OCI-LY7 (cell line): ENCODE results near the gene COMP. TPM values are rescaled to one million over a fixed set of nuclear protein-coding genes. Genes with fewer than 3 reads are reported as not detected.

Experiments
- BruUV-seq: library from RNA; stranded (reverse); fragments of 400-500 nt; replicated peaks from 2 replicates; lab custom pipeline; 2021; lab: Mats Ljungman, UMichigan
- CTCF ChIA-PET: fragments of 300-600 bp; sonication (Branson Sonifier 250); formaldehyde crosslinking; loops from one replicate; lab custom pipeline; 2022; ENCODE audit warnings: antibody characterized with exemption; ENCODE audit not compliant: unreplicated experiment; lab: Charles Lee
- POLR2A ChIA-PET: fragments of 300-600 bp; sonication (Branson Sonifier 250); formaldehyde crosslinking; loops from one replicate; lab custom pipeline; 2022; ENCODE audit warnings: antibody characterized with exemption; lab: Charles Lee
- DNase-seq: peaks from one replicate; pipeline ENCODE4 v3.0.0-alpha.2; 2015; ENCODE audit warnings: low spot score
- H2AFZ ChIP-seq: fragments of 200-600 bp; sonication (generic), shearing (Covaris generic); 2 replicates; pipeline ENCODE4 v1.6.1; 2014; ENCODE audit warnings: mild to moderate bottlenecking, antibody characterized with exemption, low read length, moderate library complexity
- H3K27ac ChIP-seq: fragments of 200-600 bp; sonication (generic); 2 replicates; pipeline ENCODE4 v1.5.1; 2014; ENCODE audit warnings: mixed run types, low read depth, mild to moderate bottlenecking, moderate library complexity, low read length, inconsistent platforms; ENCODE audit not compliant: poor library complexity, severe bottlenecking
- H3K36me3 ChIP-seq: fragments of 200-600 bp; sonication (generic); 2 replicates; pipeline ENCODE4 v1.6.1; 2014; ENCODE audit warnings: mild to moderate bottlenecking, antibody characterized with exemption, low read length, moderate library complexity, mixed read lengths; ENCODE audit not compliant: insufficient read depth
- H3K4me1 ChIP-seq: fragments of 200-600 bp; sonication (generic); 2 replicates; pipeline ENCODE4 v1.5.1; 2014; ENCODE audit warnings: mild to moderate bottlenecking, low read length; ENCODE audit not compliant: insufficient read depth, poor library complexity, severe bottlenecking
- H3K4me2 ChIP-seq: fragments of 200-600 bp; sonication (generic); 2 replicates; pipeline ENCODE4 v1.6.1; 2014; ENCODE audit warnings: mild to moderate bottlenecking, low read length
- H3K4me3 ChIP-seq: fragments of 200-600 bp; sonication (generic); 2 replicates; pipeline ENCODE4 v1.5.1; 2014; ENCODE audit warnings: mild to moderate bottlenecking, low read depth, low read length; ENCODE audit not compliant: poor library complexity, severe bottlenecking
- H3K79me2 ChIP-seq: fragments of 200-600 bp; sonication (generic); 2 replicates; pipeline ENCODE4 v1.6.1; 2016; ENCODE audit warnings: low read depth, mild to moderate bottlenecking, low read length, moderate library complexity, mixed read lengths; ENCODE audit not compliant: insufficient read depth
- H3K9me2 ChIP-seq: fragments of 200-600 bp; sonication (generic); 2 replicates; pipeline ENCODE4 v1.6.1; 2016; ENCODE audit warnings: mild to moderate bottlenecking, low read length, mixed read lengths; ENCODE audit not compliant: insufficient read depth
- H3K9me3 ChIP-seq: fragments of 200-600 bp; sonication (generic); 2 replicates; pipeline ENCODE4 v1.6.1; 2014; ENCODE audit warnings: mild to moderate bottlenecking, mixed run types, low read length, mixed read lengths
- H4K20me1 ChIP-seq: fragments of 200-600 bp; sonication (generic); 2 replicates; pipeline ENCODE4 v1.6.1; 2014; ENCODE audit warnings: mild to moderate bottlenecking, antibody characterized with exemption, low read length, moderate library complexity, mixed read lengths; ENCODE audit not compliant: insufficient read depth
- EZH2phosphoT487 ChIP-seq: fragments of 200-600 bp; sonication (generic); IDR thresholded peaks from 2 replicates; pipeline ENCODE4 v1.6.1; 2018; ENCODE audit warnings: low read depth, borderline replicate concordance, mild to moderate bottlenecking, mixed run types, antibody characterized with exemption, low read length, moderate library complexity, mixed read lengths
- intact Hi-C: fragments of 100-400 bp; cut with micrococcal nuclease; formaldehyde crosslinking; loops from one replicate; pipeline ENCODE4 v1.10.0; 2022; ENCODE audit not compliant: unreplicated experiment
- total RNA-seq, 2 experiments: library from RNA; depleted of rRNA in 1 of 2; stranded (reverse); fragments of >200 nt in 1 of 2; shearing (Covaris generic) in 1 of 2; gene quantifications; 2 replicates each; pipeline ENCODE4 v1.2.3, GENCODE V29; 2014 to 2022
- TF ChIP-seq, protein P1 (sequence below): fragments of 200-600 bp; sonication (generic); conservative IDR thresholded peaks from 2 replicates; pipeline ENCODE4 v1.5.1; 2014; ENCODE audit warnings: mild to moderate bottlenecking, antibody characterized with exemption, low read length, moderate library complexity, mixed read lengths

The COMP gene
- total RNA-seq, 2 experiments from 2014 or later: not detected

DNA sequence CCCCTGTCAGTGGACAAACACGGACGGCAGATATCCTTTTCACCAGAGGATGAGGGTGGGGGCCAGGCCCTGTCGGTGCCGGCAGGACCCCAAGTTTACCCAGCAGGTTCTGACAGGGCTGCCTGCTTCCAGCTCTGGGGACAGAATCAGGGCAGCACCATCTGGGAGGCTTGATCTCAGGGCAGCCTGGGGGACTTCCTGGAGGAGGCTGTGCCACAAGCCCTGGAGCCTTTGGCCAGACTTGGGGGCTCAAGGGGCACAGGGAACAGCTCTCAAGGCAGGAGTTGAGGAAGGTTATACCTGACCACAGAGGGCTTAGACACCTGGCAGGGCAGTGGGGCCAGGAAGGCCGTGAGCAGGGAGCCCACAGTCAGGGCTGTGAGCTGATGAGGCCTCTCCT lies 45.2 kb downstream of the COMP start:
- no peak for DNase-seq
- intact Hi-C loops: no loop called here
- Histone ChIP-seq H4K20me1 (no peaks in the 10 kb centered on the region), H3K79me2 (no peaks in the 10 kb centered on the region), H3K4me3 (no peak overlapping the region), H3K4me2 (no peak overlapping the region), H3K4me1 (no peaks in the 10 kb centered on the region), H3K9me2 (no peaks in the 10 kb centered on the region), H3K36me3 (no peaks in the 10 kb centered on the region), H3K27ac (no peak overlapping the region), H3K9me3 (no peaks in the 10 kb centered on the region), H2AFZ (no peak overlapping the region)
- BruUV-seq: no TSS peak
- ChIA-PET CTCF (no interaction called here), POLR2A (no interaction called here)
- no peak for TF ChIP-seq EZH2phosphoT487
- TF ChIP-seq, protein P1, sequence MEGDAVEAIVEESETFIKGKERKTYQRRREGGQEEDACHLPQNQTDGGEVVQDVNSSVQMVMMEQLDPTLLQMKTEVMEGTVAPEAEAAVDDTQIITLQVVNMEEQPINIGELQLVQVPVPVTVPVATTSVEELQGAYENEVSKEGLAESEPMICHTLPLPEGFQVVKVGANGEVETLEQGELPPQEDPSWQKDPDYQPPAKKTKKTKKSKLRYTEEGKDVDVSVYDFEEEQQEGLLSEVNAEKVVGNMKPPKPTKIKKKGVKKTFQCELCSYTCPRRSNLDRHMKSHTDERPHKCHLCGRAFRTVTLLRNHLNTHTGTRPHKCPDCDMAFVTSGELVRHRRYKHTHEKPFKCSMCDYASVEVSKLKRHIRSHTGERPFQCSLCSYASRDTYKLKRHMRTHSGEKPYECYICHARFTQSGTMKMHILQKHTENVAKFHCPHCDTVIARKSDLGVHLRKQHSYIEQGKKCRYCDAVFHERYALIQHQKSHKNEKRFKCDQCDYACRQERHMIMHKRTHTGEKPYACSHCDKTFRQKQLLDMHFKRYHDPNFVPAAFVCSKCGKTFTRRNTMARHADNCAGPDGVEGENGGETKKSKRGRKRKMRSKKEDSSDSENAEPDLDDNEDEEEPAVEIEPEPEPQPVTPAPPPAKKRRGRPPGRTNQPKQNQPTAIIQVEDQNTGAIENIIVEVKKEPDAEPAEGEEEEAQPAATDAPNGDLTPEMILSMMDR: no peak

GRCh38 chr19:18745012-18745735 lies 45.9 kb downstream of the COMP start:
- Histone ChIP-seq H3K27ac (no peak overlapping the region), H3K9me2 (no peaks in the 10 kb centered on the region), H3K79me2 (no peaks in the 10 kb centered on the region), H3K4me2 (no peak overlapping the region), H3K36me3 (no peaks in the 10 kb centered on the region), H4K20me1 (no peaks in the 10 kb centered on the region), H3K4me1 (no peaks in the 10 kb centered on the region), H3K9me3 (no peaks in the 10 kb centered on the region), H2AFZ (no peak overlapping the region), H3K4me3 (no peak overlapping the region)
- no TSS peak for BruUV-seq
- POLR2A ChIA-PET: no interaction called here
- intact Hi-C loops: no loop called here
- CTCF ChIA-PET: no interaction called here
- no peak for DNase-seq
- TF ChIP-seq, protein P1: no peak
- TF ChIP-seq EZH2phosphoT487: no peak

DNA sequence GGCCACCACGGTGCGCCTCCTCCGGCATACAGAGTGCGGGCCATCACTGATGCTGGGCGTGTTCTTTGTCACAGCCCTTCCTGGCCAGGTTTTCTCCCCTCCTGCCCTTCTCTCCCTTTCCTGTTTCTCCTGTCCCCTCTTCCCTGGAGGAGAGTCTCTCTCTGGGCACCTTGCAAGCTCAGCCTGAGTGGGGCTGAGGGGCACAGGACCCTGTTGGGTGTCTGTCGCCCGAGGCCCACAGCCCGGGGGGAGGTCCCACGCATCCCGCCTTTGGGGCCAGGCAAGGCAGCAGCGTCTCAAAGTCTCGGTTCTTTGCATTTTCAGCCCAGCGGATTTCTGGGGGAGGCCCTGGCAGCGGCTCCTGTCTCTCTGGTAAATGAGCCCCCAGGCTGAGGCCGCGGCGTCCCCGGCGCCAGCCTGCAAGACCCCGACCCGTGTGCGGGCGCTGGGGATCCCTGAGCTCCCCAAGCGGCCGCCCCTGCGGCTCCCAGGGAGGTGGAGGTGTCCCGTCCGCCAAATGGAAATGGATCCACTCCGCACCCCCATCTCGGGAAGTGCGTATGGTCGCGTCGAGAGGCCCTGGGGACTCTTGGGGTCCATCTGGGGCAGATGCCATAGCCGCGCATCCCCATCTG lies 47.2 kb downstream of the COMP start:
- no peaks in the 10 kb centered on the region for H3K79me2 ChIP-seq
- TF ChIP-seq, protein P1: no peak
- no peak for TF ChIP-seq EZH2phosphoT487
- intact Hi-C loops: no loop called here
- no peak overlapping the region for H3K4me3 ChIP-seq
- BruUV-seq: no TSS peak
- POLR2A ChIA-PET: interaction anchor here (0.7 kb wide), 1 partner anchor 9 kb away, joined by 5 read pairs; no protein-coding TSS in a partner anchor
- H3K36me3 ChIP-seq: no peaks in the 10 kb centered on the region
- H3K9me2 ChIP-seq: no peaks in the 10 kb centered on the region
- H3K4me2 ChIP-seq: no peak overlapping the region
- no peak for DNase-seq
- CTCF ChIA-PET: no interaction called here
- H3K4me1 ChIP-seq: no peaks in the 10 kb centered on the region
- no peaks in the 10 kb centered on the region for H4K20me1 ChIP-seq
- H2AFZ ChIP-seq: no peak overlapping the region
- H3K27ac ChIP-seq: no peak overlapping the region
- no peaks in the 10 kb centered on the region for H3K9me3 ChIP-seq
